OCI-LY7 (cell line): ENCODE measurements around the gene TCF25. TPM values are rescaled to one million over a fixed set of nuclear protein-coding genes. Genes with fewer than 3 reads are reported as not detected.

ENCODE experiments used
- BruUV-seq: library from RNA; stranded (reverse); fragments of 400-500 nt; replicated peaks from 2 replicates; lab custom pipeline; 2021; lab: Mats Ljungman, UMichigan
- CTCF ChIA-PET: fragments of 300-600 bp; sonication (Branson Sonifier 250); formaldehyde crosslinking; loops from one replicate; lab custom pipeline; 2022; ENCODE audit warnings: antibody characterized with exemption; ENCODE audit not compliant: unreplicated experiment; lab: Charles Lee
- POLR2A ChIA-PET: fragments of 300-600 bp; sonication (Branson Sonifier 250); formaldehyde crosslinking; loops from one replicate; lab custom pipeline; 2022; ENCODE audit warnings: antibody characterized with exemption; lab: Charles Lee
- DNase-seq: peaks from one replicate; pipeline ENCODE4 v3.0.0-alpha.2; 2015; ENCODE audit warnings: low spot score
- H2AFZ ChIP-seq: fragments of 200-600 bp; sonication (generic), shearing (Covaris generic); 2 replicates; pipeline ENCODE4 v1.6.1; 2014; ENCODE audit warnings: mild to moderate bottlenecking, antibody characterized with exemption, low read length, moderate library complexity
- H3K27ac ChIP-seq: fragments of 200-600 bp; sonication (generic); 2 replicates; pipeline ENCODE4 v1.5.1; 2014; ENCODE audit warnings: mixed run types, low read depth, mild to moderate bottlenecking, moderate library complexity, low read length, inconsistent platforms; ENCODE audit not compliant: poor library complexity, severe bottlenecking
- H3K36me3 ChIP-seq: fragments of 200-600 bp; sonication (generic); 2 replicates; pipeline ENCODE4 v1.6.1; 2014; ENCODE audit warnings: mild to moderate bottlenecking, antibody characterized with exemption, low read length, moderate library complexity, mixed read lengths; ENCODE audit not compliant: insufficient read depth
- H3K4me1 ChIP-seq: fragments of 200-600 bp; sonication (generic); 2 replicates; pipeline ENCODE4 v1.5.1; 2014; ENCODE audit warnings: mild to moderate bottlenecking, low read length; ENCODE audit not compliant: insufficient read depth, poor library complexity, severe bottlenecking
- H3K4me2 ChIP-seq: fragments of 200-600 bp; sonication (generic); 2 replicates; pipeline ENCODE4 v1.6.1; 2014; ENCODE audit warnings: mild to moderate bottlenecking, low read length
- H3K4me3 ChIP-seq: fragments of 200-600 bp; sonication (generic); 2 replicates; pipeline ENCODE4 v1.5.1; 2014; ENCODE audit warnings: mild to moderate bottlenecking, low read depth, low read length; ENCODE audit not compliant: poor library complexity, severe bottlenecking
- H3K79me2 ChIP-seq: fragments of 200-600 bp; sonication (generic); 2 replicates; pipeline ENCODE4 v1.6.1; 2016; ENCODE audit warnings: low read depth, mild to moderate bottlenecking, low read length, moderate library complexity, mixed read lengths; ENCODE audit not compliant: insufficient read depth
- H3K9me2 ChIP-seq: fragments of 200-600 bp; sonication (generic); 2 replicates; pipeline ENCODE4 v1.6.1; 2016; ENCODE audit warnings: mild to moderate bottlenecking, low read length, mixed read lengths; ENCODE audit not compliant: insufficient read depth
- H3K9me3 ChIP-seq: fragments of 200-600 bp; sonication (generic); 2 replicates; pipeline ENCODE4 v1.6.1; 2014; ENCODE audit warnings: mild to moderate bottlenecking, mixed run types, low read length, mixed read lengths
- H4K20me1 ChIP-seq: fragments of 200-600 bp; sonication (generic); 2 replicates; pipeline ENCODE4 v1.6.1; 2014; ENCODE audit warnings: mild to moderate bottlenecking, antibody characterized with exemption, low read length, moderate library complexity, mixed read lengths; ENCODE audit not compliant: insufficient read depth
- EZH2phosphoT487 ChIP-seq: fragments of 200-600 bp; sonication (generic); IDR thresholded peaks from 2 replicates; pipeline ENCODE4 v1.6.1; 2018; ENCODE audit warnings: low read depth, borderline replicate concordance, mild to moderate bottlenecking, mixed run types, antibody characterized with exemption, low read length, moderate library complexity, mixed read lengths
- intact Hi-C: fragments of 100-400 bp; cut with micrococcal nuclease; formaldehyde crosslinking; loops from one replicate; pipeline ENCODE4 v1.10.0; 2022; ENCODE audit not compliant: unreplicated experiment
- total RNA-seq, 2 experiments: library from RNA; depleted of rRNA in 1 of 2; stranded (reverse); fragments of >200 nt in 1 of 2; shearing (Covaris generic) in 1 of 2; gene quantifications; 2 replicates each; pipeline ENCODE4 v1.2.3, GENCODE V29; 2014 to 2022
- TF ChIP-seq, protein P1 (sequence below): fragments of 200-600 bp; sonication (generic); conservative IDR thresholded peaks from 2 replicates; pipeline ENCODE4 v1.5.1; 2014; ENCODE audit warnings: mild to moderate bottlenecking, antibody characterized with exemption, low read length, moderate library complexity, mixed read lengths

Gene TCF25
- total RNA-seq, 2 experiments from 2014 or later = 141 to 255 TPM

GRCh38 chr16:89944773-89945172 lies 71.4 kb downstream of the TCF25 start:
- no peaks in the 10 kb centered on the region for H3K9me2 ChIP-seq
- no peaks in the 10 kb centered on the region for H4K20me1 ChIP-seq
- H3K27ac ChIP-seq = peak overlapping the region; percentile 59
- H3K4me2 ChIP-seq = peak overlapping the region; percentile 38
- peaks cover 7% of the 10 kb centered on the region for H3K36me3 ChIP-seq
- CTCF ChIA-PET = interaction anchor here (1.7 kb wide), 1 partner anchor 9 kb away, joined by 7 read pairs; no protein-coding TSS in a partner anchor
- POLR2A ChIA-PET = interaction anchor here (0.8 to 1.6 kb wide), 5 partner anchors 20 to 75 kb away, joined by 3 to 5 read pairs (median 4); no protein-coding TSS in a partner anchor
- no peaks in the 10 kb centered on the region for H3K9me3 ChIP-seq
- no TSS peak for BruUV-seq
- intact Hi-C loops = no loop called here
- DNase-seq = peak; percentile 81
- H3K79me2 ChIP-seq = peaks cover 8% of the 10 kb centered on the region
- peak overlapping the region; percentile 13; the same call in 1 of the 2 replicates for H2AFZ ChIP-seq
- peak overlapping the region; percentile 4 for H3K4me3 ChIP-seq
- peaks cover 73% of the 10 kb centered on the region for H3K4me1 ChIP-seq
- no peak for TF ChIP-seq EZH2phosphoT487
- TF ChIP-seq, protein P1, sequence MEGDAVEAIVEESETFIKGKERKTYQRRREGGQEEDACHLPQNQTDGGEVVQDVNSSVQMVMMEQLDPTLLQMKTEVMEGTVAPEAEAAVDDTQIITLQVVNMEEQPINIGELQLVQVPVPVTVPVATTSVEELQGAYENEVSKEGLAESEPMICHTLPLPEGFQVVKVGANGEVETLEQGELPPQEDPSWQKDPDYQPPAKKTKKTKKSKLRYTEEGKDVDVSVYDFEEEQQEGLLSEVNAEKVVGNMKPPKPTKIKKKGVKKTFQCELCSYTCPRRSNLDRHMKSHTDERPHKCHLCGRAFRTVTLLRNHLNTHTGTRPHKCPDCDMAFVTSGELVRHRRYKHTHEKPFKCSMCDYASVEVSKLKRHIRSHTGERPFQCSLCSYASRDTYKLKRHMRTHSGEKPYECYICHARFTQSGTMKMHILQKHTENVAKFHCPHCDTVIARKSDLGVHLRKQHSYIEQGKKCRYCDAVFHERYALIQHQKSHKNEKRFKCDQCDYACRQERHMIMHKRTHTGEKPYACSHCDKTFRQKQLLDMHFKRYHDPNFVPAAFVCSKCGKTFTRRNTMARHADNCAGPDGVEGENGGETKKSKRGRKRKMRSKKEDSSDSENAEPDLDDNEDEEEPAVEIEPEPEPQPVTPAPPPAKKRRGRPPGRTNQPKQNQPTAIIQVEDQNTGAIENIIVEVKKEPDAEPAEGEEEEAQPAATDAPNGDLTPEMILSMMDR = no peak

GRCh38 chr16:89945654-89946053 lies 72.3 kb downstream of the TCF25 start:
- Histone ChIP-seq H3K4me2 (peak overlapping the region; percentile 38), H3K79me2 (peaks cover 16% of the 10 kb centered on the region), H2AFZ (no peak overlapping the region), H3K27ac (peak overlapping the region; percentile 59), H3K36me3 (peaks cover 16% of the 10 kb centered on the region), H3K4me1 (peaks cover 79% of the 10 kb centered on the region), H3K9me3 (no peaks in the 10 kb centered on the region), H4K20me1 (no peaks in the 10 kb centered on the region), H3K4me3 (no peak overlapping the region), H3K9me2 (no peaks in the 10 kb centered on the region)
- TF ChIP-seq, protein P1 = peak; percentile 72
- no peak for TF ChIP-seq EZH2phosphoT487
- ChIA-PET CTCF (interaction anchor here (1.7 kb wide), 1 partner anchor 9 kb away, joined by 7 read pairs; no protein-coding TSS in a partner anchor), POLR2A (interaction anchor here (0.8 to 1.2 kb wide), 2 partner anchors 60 to 67 kb away, joined by 3 to 4 read pairs; no protein-coding TSS in a partner anchor)
- BruUV-seq = no TSS peak
- DNase-seq = peak; percentile 49
- intact Hi-C loops = no loop called here

DNA sequence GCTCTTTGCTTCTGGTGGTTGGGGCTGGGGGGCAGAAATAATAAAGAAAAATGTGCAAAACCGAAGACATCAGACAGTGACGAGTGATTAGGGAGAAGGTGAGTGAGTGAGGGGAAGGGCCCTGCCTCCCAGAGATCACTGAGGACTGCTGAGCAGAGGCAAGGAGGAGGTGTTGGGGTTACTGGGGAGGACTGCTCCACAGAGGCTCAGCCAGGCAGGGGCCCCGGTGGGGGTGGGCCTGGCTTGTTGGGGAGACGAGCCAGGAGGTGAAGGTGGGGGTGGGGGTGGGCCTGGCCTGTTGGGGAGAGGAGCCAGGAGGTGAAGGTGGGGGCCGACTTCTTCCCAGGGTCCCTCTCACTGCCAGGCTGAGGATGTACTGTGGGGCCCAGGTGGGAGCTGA lies 73.1 kb downstream of the TCF25 start:
- Histone ChIP-seq H2AFZ (no peak overlapping the region), H3K27ac (peak overlapping the region; percentile 94), H3K9me3 (no peaks in the 10 kb centered on the region), H4K20me1 (no peaks in the 10 kb centered on the region), H3K4me1 (peaks cover 81% of the 10 kb centered on the region), H3K79me2 (peaks cover 25% of the 10 kb centered on the region), H3K4me2 (peak overlapping the region; percentile 76), H3K4me3 (no peak overlapping the region), H3K36me3 (peaks cover 24% of the 10 kb centered on the region), H3K9me2 (no peaks in the 10 kb centered on the region)
- CTCF ChIA-PET = no interaction called here
- no TSS peak for BruUV-seq
- POLR2A ChIA-PET = no interaction called here
- intact Hi-C loops = no loop called here
- TF ChIP-seq, protein P1 = no peak
- TF ChIP-seq EZH2phosphoT487 = no peak
- no peak for DNase-seq
